Chondrocyte (in vitro differentiated cells): Measurements from ENCODE around the gene NOPCHAP1. TPM values are rescaled to one million over a fixed set of nuclear protein-coding genes. Genes with fewer than 3 reads are reported as not detected.

ENCODE experiments used
- DNase-seq: peaks from one replicate; pipeline ENCODE4 v3.0.0; 2021; ENCODE audit warnings: mixed read lengths, low spot score
- H3K27ac Mint-ChIP-seq: one replicate; pipeline ENCODE4 v1.8.0; 2021; ENCODE audit warnings: mild to moderate bottlenecking, moderate library complexity, mixed read lengths; ENCODE audit not compliant: unreplicated experiment
- H3K27me3 Mint-ChIP-seq: 2 replicates; pipeline ENCODE4 v1.8.0; 2021; ENCODE audit warnings: low read depth, mixed read lengths
- H3K36me3 Mint-ChIP-seq: 2 replicates; pipeline ENCODE4 v1.8.0; 2021; ENCODE audit warnings: low read depth, mixed read lengths
- H3K4me1 Mint-ChIP-seq: 2 replicates; pipeline ENCODE4 v1.8.0; 2021; ENCODE audit warnings: low read depth, mild to moderate bottlenecking, mixed read lengths
- H3K4me3 Mint-ChIP-seq: one replicate; pipeline ENCODE4 v1.8.0; 2021; ENCODE audit warnings: mild to moderate bottlenecking, moderate library complexity, mixed read lengths; ENCODE audit not compliant: unreplicated experiment
- H3K9me3 Mint-ChIP-seq: 2 replicates; pipeline ENCODE4 v1.8.0; 2021; ENCODE audit warnings: low read depth, mixed read lengths
- total RNA-seq: library from RNA; stranded (reverse); gene quantifications from 3 replicates; pipeline ENCODE4 v1.2.1, GENCODE V29; 2021
- TF ChIP-seq, protein P1 (sequence below): fragments of 200-600 bp; sonication (generic); IDR thresholded peaks from 2 replicates; pipeline ENCODE4 v1.5.0; 2021; ENCODE audit warnings: antibody characterized with exemption, mild to moderate bottlenecking, moderate library complexity

NOPCHAP1 gene
- total RNA-seq, 1 donor from 2014 or later: 11.8 TPM

- peaks cover 48% of the 10 kb centered on the region for H3K36me3 Mint-ChIP-seq
- H3K4me1 Mint-ChIP-seq: no peaks in the 10 kb centered on the region
- peak overlapping the region; percentile 17 for H3K27ac Mint-ChIP-seq
- no peaks in the 10 kb centered on the region for H3K27me3 Mint-ChIP-seq
- TF ChIP-seq, protein P1, sequence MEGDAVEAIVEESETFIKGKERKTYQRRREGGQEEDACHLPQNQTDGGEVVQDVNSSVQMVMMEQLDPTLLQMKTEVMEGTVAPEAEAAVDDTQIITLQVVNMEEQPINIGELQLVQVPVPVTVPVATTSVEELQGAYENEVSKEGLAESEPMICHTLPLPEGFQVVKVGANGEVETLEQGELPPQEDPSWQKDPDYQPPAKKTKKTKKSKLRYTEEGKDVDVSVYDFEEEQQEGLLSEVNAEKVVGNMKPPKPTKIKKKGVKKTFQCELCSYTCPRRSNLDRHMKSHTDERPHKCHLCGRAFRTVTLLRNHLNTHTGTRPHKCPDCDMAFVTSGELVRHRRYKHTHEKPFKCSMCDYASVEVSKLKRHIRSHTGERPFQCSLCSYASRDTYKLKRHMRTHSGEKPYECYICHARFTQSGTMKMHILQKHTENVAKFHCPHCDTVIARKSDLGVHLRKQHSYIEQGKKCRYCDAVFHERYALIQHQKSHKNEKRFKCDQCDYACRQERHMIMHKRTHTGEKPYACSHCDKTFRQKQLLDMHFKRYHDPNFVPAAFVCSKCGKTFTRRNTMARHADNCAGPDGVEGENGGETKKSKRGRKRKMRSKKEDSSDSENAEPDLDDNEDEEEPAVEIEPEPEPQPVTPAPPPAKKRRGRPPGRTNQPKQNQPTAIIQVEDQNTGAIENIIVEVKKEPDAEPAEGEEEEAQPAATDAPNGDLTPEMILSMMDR: no peak
- no peak overlapping the region for H3K4me3 Mint-ChIP-seq
- no peak for DNase-seq
- no peaks in the 10 kb centered on the region for H3K9me3 Mint-ChIP-seq
Observed at GRCh38 chr12:105033851-105034250, 47.7 kb downstream of the NOPCHAP1 start.

Other genes with a start within 250 kb of the NOPCHAP1 start
- 46.0 to 54.6 TPM (median 46.8 TPM) in 3 replicates for gene SLC41A2, start 28.0 kb upstream of the NOPCHAP1 start, total RNA-seq
- 87.2 to 158 TPM (median 153 TPM) in 3 replicates for gene ALDH1L2, start 98.1 kb downstream of the NOPCHAP1 start, total RNA-seq
- 55.8 to 57.7 TPM (median 56.0 TPM) in 3 replicates for gene WASHC4, start 121.4 kb downstream of the NOPCHAP1 start, total RNA-seq
- gene APPL2, start 249.9 kb downstream of the NOPCHAP1 start, total RNA-seq: 46.2 to 51.7 TPM (median 47.5 TPM) in 3 replicates